Measurements from ENCODE around the gene PRRT3. TPM values are rescaled to one million over a fixed set of nuclear protein-coding genes. Genes with fewer than 3 reads are reported as not detected.

The PRRT3 gene
- total and polyA plus RNA-seq, 9 of the 15 experiments (the other 6 are each of a cell fraction or from before 2014, with no cell fraction given) = 0.06 to 1.9 (median 1.2) TPM

DNA sequence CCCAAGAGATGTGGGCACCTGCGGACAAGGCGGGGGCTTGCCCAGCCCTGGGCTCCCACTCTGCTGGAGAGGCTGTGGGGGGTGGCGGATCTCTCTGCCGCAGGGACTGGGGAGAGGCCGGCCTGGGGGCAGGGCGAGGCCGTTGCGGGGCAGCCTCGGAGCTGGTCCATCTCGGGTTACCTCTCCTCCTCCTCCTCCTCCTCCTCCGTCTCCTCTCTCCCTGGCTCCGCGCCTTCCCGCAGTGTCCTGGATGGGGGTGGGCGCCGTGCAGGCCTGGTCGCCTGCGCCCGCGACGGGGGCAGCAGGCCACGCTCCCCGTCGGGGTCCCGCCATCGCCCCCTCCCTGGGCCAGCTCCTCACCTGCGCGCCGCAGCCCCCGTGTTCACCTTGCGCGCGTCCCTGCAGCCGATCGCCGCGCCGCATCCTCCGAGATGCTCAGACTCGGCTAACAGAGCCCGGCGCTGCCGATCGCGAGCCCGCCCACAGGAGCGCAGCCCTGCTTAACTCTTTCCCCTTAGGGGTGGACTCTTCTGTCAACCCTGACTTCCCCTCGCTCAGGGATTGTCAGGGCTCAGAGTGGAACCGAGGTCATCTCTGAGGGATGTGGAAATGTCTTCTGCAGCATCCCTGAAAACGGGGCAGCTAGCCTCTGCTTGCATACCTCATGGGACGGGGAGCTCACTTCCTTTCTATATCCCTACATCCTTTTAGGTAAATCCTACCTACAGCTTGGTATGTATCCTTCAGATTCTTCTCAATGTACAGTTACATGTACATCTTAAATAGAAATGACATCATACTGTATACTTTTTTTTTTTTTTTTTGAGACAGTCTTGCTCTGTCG is at the start of gene PRRT3 (continued):
- TF ChIP-seq ZKSCAN8 (CRISPR knock-in tag; IDR thresholded peaks at IDR 0.05) (no peak), POLR2A (conservative IDR thresholded peaks at IDR 0.05) (no peak), ATF1 (CRISPR knock-in tag; IDR thresholded peaks at IDR 0.05) (no peak), ATF1 (tag; IDR thresholded peaks at IDR 0.05) (peak; percentile 54), ESRRB (CRISPR knock-in tag; IDR thresholded peaks at IDR 0.05; ENCODE audit: borderline replicate concordance) (no peak), ZC3H8 (IDR thresholded peaks at IDR 0.05) (no peak), NR2C2 (CRISPR knock-in tag; IDR thresholded peaks at IDR 0.05) (0 out of 2 replicates have a peak, but pooled peaks have one; percentile 25), NR2C2 (tag; IDR thresholded peaks at IDR 0.05) (no peak), HNRNPH1 (optimal IDR thresholded peaks at IDR 0.05; ENCODE audit: low read depth, low read length) (no peak), MIER1 (IDR thresholded peaks at IDR 0.05; ENCODE audit: low read depth) (no peak), CREBBP (IDR thresholded peaks at IDR 0.05; ENCODE audit: low read depth, low read length) (no peak), FOXA1 (IDR thresholded peaks at IDR 0.05; ENCODE audit: borderline replicate concordance) (no peak), U2AF1 (optimal IDR thresholded peaks at IDR 0.05; ENCODE audit: low read depth, low read length) (peak; percentile 75), FOXP1 (CRISPR knock-in tag; IDR thresholded peaks at IDR 0.05) (0 out of 2 replicates have a peak, but pooled peaks have one; percentile 37), SETDB1 (IDR thresholded peaks at IDR 0.05; ENCODE audit: low read length) (no peak), ARHGAP35 (IDR thresholded peaks at IDR 0.05; ENCODE audit: partially characterized antibody) (no peak), KLF10 (CRISPR knock-in tag; IDR thresholded peaks at IDR 0.05) (no peak), BCOR (IDR thresholded peaks at IDR 0.05) (peak; percentile 100)
- TF ChIP-seq, protein P1, sequence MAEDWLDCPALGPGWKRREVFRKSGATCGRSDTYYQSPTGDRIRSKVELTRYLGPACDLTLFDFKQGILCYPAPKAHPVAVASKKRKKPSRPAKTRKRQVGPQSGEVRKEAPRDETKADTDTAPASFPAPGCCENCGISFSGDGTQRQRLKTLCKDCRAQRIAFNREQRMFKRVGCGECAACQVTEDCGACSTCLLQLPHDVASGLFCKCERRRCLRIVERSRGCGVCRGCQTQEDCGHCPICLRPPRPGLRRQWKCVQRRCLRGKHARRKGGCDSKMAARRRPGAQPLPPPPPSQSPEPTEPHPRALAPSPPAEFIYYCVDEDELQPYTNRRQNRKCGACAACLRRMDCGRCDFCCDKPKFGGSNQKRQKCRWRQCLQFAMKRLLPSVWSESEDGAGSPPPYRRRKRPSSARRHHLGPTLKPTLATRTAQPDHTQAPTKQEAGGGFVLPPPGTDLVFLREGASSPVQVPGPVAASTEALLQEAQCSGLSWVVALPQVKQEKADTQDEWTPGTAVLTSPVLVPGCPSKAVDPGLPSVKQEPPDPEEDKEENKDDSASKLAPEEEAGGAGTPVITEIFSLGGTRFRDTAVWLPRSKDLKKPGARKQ (CRISPR knock-in tag; IDR thresholded peaks at IDR 0.05) = no peak
- TF ChIP-seq, protein P2, sequence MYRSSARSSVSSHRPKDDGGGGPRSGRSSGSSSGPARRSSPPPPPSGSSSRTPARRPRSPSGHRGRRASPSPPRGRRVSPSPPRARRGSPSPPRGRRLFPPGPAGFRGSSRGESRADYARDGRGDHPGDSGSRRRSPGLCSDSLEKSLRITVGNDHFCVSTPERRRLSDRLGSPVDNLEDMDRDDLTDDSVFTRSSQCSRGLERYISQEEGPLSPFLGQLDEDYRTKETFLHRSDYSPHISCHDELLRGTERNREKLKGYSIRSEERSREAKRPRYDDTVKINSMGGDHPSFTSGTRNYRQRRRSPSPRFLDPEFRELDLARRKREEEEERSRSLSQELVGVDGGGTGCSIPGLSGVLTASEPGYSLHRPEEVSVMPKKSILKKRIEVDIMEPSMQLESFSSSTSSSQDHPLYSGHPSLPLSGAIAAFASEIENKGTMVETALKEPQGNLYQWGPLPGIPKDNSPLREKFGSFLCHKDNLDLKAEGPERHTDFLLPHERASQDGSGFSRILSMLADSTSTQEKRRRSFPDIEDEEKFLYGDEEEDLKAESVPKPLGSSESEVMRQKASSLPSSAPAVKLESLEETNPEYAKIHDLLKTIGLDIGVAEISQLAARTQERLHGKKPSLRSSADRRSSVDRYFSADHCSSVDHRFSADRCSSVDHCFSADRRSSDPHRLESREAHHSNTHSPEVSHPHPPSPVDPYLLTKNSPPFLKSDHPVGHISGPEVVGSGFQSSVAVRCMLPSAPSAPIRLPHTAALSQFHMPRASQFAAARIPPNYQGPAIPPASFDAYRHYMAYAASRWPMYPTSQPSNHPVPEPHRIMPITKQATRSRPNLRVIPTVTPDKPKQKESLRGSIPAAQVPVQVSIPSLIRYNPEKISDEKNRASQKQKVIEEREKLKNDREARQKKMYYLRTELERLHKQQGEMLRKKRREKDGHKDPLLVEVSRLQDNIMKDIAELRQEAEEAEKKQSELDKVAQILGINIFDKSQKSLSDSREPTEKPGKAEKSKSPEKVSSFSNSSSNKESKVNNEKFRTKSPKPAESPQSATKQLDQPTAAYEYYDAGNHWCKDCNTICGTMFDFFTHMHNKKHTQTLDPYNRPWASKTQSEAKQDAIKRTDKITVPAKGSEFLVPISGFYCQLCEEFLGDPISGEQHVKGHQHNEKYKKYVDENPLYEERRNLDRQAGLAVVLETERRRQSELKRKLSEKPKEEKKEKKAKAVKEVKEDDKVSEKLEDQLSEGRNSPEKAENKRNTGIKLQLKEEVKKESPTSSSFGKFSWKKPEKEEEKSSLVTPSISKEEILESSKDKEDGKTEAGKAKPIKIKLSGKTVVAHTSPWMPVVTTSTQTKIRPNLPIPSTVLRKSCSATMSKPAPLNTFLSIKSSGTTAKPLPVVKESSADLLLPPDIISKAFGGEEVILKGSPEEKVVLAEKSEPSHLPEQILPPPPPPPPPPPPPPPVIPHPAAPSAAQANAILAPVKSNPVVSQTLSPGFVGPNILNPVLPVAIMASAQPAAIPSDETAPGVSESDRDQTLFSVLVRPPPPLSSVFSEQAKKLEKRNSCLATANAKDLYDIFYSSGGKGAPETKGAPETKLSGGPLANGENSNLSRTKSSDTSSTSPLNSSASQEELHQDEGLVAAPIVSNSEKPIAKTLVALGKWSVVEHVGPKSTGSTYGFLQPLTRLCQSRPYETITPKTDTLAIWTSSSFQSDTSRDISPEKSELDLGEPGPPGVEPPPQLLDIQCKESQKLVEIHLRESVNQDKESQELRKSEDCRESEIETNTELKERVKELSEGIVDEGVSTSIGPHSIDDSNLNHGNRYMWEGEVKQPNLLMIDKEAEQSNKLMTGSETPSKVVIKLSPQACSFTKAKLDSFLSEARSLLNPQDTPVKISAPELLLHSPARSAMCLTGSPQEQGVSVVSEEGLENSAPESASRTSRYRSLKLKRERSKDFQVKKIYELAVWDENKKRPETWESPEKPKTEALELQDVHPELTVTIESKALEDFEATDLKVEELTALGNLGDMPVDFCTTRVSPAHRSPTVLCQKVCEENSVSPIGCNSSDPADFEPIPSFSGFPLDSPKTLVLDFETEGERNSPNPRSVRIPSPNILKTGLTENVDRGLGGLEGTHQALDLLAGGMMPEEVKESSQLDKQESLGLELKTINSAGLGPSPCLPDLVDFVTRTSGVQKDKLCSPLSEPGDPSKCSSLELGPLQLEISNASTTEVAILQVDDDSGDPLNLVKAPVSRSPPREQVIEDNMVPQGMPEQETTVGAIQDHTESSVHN (IDR thresholded peaks at IDR 0.05; ENCODE audit: borderline replicate concordance in 1 of 2, low read depth in 1 of 2) = no peak

Data from K562 (cell line).